Measurements from ENCODE around the gene ABCB6. TPM values are rescaled to one million over a fixed set of nuclear protein-coding genes. Genes with fewer than 3 reads are reported as not detected.

ABCB6 gene
- total RNA-seq, 1 experiment from 2014 or later = 50.7 TPM

DNA sequence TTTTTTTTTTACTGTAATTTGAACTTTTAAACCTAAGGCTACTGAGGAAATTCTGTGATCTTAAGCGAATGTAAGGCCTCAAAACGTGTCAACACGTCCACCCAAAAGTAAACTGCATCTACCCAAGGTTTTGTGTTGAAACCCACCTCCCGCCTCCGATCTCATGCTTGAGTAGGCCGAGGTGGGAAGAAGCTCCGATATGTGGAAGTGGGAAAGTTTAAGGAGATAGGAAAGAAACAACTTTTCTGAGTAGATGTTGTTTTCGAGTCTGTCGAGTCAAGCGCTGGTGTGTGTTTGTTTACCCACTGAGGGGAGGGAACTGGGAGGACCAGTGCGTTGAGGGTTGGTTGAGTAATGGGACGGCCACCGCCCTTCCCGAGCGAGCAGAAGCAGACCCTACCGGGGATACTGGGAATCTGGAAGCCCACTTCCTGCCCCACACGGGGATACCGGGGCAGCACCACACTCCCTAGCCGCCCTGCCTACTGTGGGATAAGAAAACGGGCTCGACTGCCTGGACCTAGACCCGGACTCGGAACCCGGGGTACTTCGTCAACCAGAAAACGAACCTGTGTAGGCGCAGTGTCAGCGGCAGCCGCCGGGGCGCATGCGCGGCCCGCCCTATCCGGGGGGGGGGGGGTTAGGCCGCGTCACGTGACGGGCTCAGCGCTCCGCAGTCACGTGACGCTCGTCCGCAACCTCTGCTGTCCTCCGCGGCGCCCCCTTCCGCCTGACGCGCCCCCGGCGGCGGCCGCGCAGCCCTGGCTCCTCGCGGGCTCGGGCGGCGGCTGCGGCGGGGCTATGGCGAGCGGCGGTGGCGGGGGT, 41.0 kb downstream of the ABCB6 start, which contains the start of gene RETREG2:
Gene RETREG2 (plus strand): TSS at position 724 of the 825 bp plus-strand sequence. CDS start 78 bp downstream, at position 802.
- DNase-seq (ENCODE audit: low read depth, low spot score) = peak; percentile 85
- in situ Hi-C loops (cut with HindIII; ENCODE audit: low pct_unique_long_range_greater_than_20kb, low sequenced_read_pairs) = no loop called here

- in situ Hi-C loops (cut with HindIII; ENCODE audit: low pct_unique_long_range_greater_than_20kb, low sequenced_read_pairs) = no loop called here
Measured at GRCh38 chr2:219176818-219177551, 41.8 kb downstream of the ABCB6 start, which contains the start of gene CNPPD1. CNPPD1 (minus strand) TSS chr2:219176925; CDS start chr2:219176828, 97 bp downstream.

GRCh38 chr2:219175928-219176817, 42.6 kb downstream of the ABCB6 start:
- in situ Hi-C loops (cut with HindIII; ENCODE audit: low pct_unique_long_range_greater_than_20kb, low sequenced_read_pairs) = no loop called here
- DNase-seq (ENCODE audit: low read depth, low spot score) = peak; percentile 30

More at GRCh38 chr2:219176818-219177551, 41.8 kb downstream of the ABCB6 start, which contains the start of gene CNPPD1:
- DNase-seq (ENCODE audit: low read depth, low spot score) = peak; percentile 78

GRCh38 chr2:219175486-219175885, 43.3 kb downstream of the ABCB6 start:
- in situ Hi-C loops (cut with HindIII; ENCODE audit: low pct_unique_long_range_greater_than_20kb, low sequenced_read_pairs) = no loop called here
- DNase-seq (ENCODE audit: low read depth, low spot score) = no peak

DNA sequence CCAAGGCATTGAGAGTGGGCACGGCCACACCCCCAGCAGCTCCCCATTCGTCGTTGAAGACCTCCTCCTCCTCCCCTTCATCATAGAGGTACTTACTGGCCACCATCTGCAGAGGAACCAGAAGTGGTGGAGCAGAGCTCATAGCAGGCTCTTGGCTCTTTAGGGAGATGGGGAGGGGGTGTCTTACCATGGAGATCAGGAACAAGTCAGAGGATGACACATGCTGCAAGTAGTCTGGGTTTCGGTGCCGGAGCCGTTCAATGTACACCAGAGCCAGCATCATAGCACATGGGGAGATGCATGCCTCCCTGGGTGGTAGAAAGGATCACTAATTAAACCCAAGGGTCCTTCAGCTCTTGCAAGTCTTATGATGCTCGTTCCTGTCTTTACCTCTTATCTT, 44.0 kb downstream of the ABCB6 start:
- in situ Hi-C loops (cut with HindIII; ENCODE audit: low pct_unique_long_range_greater_than_20kb, low sequenced_read_pairs) = no loop called here
- DNase-seq (ENCODE audit: low read depth, low spot score) = no peak

- no peak for DNase-seq (ENCODE audit: low read depth, low spot score)
- in situ Hi-C loops (cut with HindIII; ENCODE audit: low pct_unique_long_range_greater_than_20kb, low sequenced_read_pairs) = no loop called here
Measured at GRCh38 chr2:219174146-219174545, 44.6 kb downstream of the ABCB6 start.

GRCh38 chr2:219173176-219173575, 45.6 kb downstream of the ABCB6 start:
- DNase-seq (ENCODE audit: low read depth, low spot score) = no peak
- in situ Hi-C loops (cut with HindIII; ENCODE audit: low pct_unique_long_range_greater_than_20kb, low sequenced_read_pairs) = no loop called here

DNA sequence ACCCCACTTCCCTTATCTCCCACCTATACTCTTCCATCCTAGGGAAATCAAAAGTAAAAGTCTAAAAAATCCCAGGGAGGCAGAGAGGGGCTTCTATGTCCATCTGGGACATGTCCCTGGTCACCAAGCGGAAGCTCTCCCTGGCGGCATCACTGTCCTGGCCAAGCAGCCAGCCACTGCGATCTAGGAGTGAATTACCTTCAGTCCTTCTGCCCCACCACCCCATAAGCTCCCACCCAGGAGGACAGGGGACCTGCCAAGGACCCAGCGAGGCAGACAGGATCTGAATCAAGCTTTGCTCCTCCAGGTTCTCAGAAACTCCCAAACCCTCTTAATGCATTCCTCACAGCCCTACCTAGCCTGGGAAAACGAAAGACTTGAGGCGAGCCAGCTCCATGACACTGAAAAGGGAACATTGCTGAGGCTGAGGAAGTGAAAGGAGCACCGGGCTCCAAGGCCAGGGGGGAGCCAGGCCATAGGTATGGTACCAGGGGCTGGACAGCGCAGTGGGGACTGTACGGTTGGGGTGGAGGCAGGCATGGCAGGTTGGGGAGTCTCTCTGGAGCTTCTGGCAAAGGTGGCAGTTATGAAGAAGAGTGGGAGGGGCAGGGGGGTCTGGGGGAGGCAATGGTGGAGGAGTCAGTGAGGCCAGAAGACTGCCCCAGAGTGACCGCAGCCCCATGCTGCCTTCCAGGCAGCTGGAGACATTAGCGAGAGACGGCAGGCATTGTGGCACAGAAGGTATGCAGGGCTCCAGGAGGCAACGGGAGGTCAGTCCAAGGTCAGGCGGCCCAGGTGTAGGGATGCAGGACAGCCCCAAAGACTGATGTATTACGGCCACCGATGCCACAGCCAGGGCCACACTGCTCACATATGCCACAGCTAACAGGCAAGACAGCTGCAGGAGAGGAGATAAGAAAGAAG, 46.3 kb downstream of the ABCB6 start:
- in situ Hi-C loops (cut with HindIII; ENCODE audit: low pct_unique_long_range_greater_than_20kb, low sequenced_read_pairs) = no loop called here
- no peak for DNase-seq (ENCODE audit: low read depth, low spot score)

GRCh38 chr2:219171231-219171651, 47.5 kb downstream of the ABCB6 start:
- in situ Hi-C loops (cut with HindIII; ENCODE audit: low pct_unique_long_range_greater_than_20kb, low sequenced_read_pairs) = no loop called here
- peak; percentile 97 for DNase-seq (ENCODE audit: low read depth, low spot score)

- DNase-seq (ENCODE audit: low read depth, low spot score) = no peak
Measured at GRCh38 chr2:219169930-219170654, 48.7 kb downstream of the ABCB6 start, which contains the start of gene SLC23A3. SLC23A3 (minus strand) TSS chr2:219170029; CDS start chr2:219169984, 45 bp downstream.

DNA sequence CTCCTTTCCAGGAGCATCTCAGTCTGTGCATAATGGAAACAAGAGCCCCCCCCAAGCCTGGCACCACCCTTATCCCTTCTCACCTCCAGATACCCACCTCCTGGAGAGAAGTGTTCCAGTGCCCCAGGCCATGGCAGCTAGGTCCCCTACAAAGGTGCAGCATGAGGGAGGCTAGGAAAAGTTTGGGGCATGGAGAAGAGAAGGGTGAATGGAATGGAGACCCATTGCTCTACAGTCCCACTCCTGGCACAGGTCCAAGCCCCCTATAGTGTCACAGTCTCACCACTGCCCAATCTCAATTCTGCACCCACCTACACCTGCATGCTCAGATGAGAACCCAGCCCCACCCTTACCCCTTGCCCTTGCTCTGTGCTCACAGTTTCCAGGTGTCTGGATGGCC, 49.8 kb downstream of the ABCB6 start:
- in situ Hi-C loops (cut with HindIII; ENCODE audit: low pct_unique_long_range_greater_than_20kb, low sequenced_read_pairs) = no loop called here
- DNase-seq (ENCODE audit: low read depth, low spot score) = no peak

More at GRCh38 chr2:219169930-219170654, 48.7 kb downstream of the ABCB6 start, which contains the start of gene SLC23A3:
- in situ Hi-C loops (cut with HindIII; ENCODE audit: low pct_unique_long_range_greater_than_20kb, low sequenced_read_pairs) = no loop called here

DNA sequence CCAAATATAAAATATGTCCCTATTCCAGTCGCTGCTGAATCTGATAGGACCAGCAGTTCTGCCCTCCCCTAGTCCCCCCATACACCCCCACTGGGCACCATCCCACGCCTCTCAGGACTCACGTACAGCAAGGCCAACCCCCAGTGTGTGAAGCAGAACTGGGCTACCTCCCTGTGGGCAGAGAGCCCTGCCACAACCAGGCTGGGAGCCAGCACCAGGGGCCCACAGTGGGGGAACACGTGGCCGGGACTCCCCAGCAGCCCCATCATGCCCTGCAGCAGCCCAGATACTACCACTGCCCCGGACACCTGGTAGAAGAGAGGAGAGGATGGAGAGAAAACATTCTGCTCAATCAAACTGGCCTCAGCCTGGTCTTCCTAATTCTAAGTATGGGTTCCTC, 50.2 kb downstream of the ABCB6 start:
- in situ Hi-C loops (cut with HindIII; ENCODE audit: low pct_unique_long_range_greater_than_20kb, low sequenced_read_pairs) = no loop called here
- no peak for DNase-seq (ENCODE audit: low read depth, low spot score)

GRCh38 chr2:219167997-219168396, 50.8 kb downstream of the ABCB6 start:
- no peak for DNase-seq (ENCODE audit: low read depth, low spot score)
- in situ Hi-C loops (cut with HindIII; ENCODE audit: low pct_unique_long_range_greater_than_20kb, low sequenced_read_pairs) = no loop called here

DNA sequence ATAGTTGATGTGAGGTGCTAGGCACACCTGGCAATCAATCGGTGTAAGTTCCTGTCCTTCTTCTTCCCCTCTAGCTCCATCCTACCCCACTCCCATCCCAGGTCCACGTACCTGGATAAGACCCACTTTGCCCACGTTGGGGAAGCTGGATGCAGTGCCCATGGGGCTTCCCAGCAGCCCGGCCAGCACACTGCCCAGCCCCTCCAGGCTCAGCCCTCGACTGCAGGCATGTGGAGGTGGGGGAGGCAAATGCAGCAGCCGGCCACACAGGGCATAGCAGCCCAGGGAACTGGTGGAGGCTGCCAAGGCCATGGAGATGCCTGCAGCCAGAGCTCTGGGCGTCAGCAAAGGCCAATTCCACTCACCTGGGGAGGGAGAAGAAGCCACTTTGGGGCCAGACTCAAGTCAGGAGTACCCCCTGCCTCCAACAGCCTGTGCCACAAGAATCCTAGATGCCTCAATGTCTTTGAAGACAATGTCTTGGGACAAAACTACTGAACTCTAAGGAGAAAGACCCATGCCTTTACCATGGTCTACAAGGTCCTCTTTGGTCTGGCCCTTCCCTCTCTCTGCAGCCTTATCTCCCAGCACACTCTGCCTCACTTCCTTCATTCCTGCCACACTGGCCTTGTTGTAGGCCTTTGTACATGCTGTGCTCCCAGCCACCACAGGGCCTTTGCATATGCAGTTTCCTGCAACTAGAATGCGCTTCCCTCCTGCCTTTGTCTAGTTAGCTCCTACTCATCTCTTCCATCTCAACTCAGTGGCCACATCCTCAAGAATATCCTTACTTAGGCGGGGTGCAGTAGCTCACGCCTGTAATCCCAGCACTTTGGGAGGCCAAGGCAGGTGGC, 53.5 kb downstream of the ABCB6 start:
- in situ Hi-C loops (cut with HindIII; ENCODE audit: low pct_unique_long_range_greater_than_20kb, low sequenced_read_pairs) = no loop called here
- DNase-seq (ENCODE audit: low read depth, low spot score) = no peak

DNA sequence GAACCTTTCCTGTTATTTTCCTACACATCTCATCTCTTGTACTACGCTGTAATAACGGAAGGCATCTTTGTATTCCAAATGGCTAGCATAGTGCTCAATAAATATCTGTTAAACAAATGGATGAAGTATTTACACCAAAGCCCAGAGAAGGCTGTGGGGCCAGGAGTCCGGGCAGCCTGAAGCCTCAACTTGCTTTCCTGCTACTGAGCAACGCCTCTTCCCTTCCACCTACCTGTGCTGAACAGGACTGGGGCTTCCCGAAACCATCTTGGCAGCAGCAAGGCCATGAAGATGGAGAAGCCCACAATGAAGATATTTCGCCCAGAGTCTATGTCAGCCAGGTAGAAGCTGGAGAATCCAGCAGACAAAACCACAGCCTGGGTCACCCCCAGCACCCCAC, 55.6 kb downstream of the ABCB6 start:
- DNase-seq (ENCODE audit: low read depth, low spot score) = no peak
- in situ Hi-C loops (cut with HindIII; ENCODE audit: low pct_unique_long_range_greater_than_20kb, low sequenced_read_pairs) = no loop called here
